WTC11 (cell line): ENCODE data around the gene ZFYVE28. TPM values are rescaled to one million over a fixed set of nuclear protein-coding genes. Genes with fewer than 3 reads are reported as not detected.

Experiments used
- ATAC-seq: fragments of 200-7000 bp; cut with Tn5 transposase; 2 replicates; pipeline ENCODE4 v1.10.0; 2021; ENCODE audit warnings: mild to moderate bottlenecking, moderate library complexity
- CTCF ChIA-PET: fragments of 300-600 bp; sonication (Branson Sonifier 250); formaldehyde crosslinking; loops from one replicate; lab custom pipeline; 2021; ENCODE audit warnings: antibody characterized with exemption; lab: Charles Lee
- POLR2A ChIA-PET: fragments of 350-600 bp; sonication (Branson Sonifier 250); formaldehyde crosslinking; loops from one replicate; lab custom pipeline; 2021; ENCODE audit warnings: antibody characterized with exemption; lab: Charles Lee
- DNase-seq: peaks from one replicate; pipeline ENCODE4 v3.0.0; 2021; ENCODE audit warnings: low spot score
- H3K27ac Mint-ChIP-seq: 2 replicates; pipeline ENCODE4 v1.8.0; 2021; ENCODE audit warnings: mixed read lengths
- H3K27me3 Mint-ChIP-seq: 2 replicates; pipeline ENCODE4 v1.8.0; 2021; ENCODE audit warnings: low read depth, mild to moderate bottlenecking, moderate library complexity, mixed read lengths
- H3K36me3 Mint-ChIP-seq: 2 replicates; pipeline ENCODE4 v1.8.0; 2021; ENCODE audit warnings: mixed read lengths
- H3K4me1 Mint-ChIP-seq: 2 replicates; pipeline ENCODE4 v1.8.0; 2022; ENCODE audit warnings: mixed read lengths
- H3K4me3 Mint-ChIP-seq: 2 replicates; pipeline ENCODE4 v1.8.0; 2021; ENCODE audit warnings: mild to moderate bottlenecking, moderate library complexity, mixed read lengths
- H3K9me3 Mint-ChIP-seq: 2 replicates; pipeline ENCODE4 v1.8.0; 2021; ENCODE audit warnings: mixed read lengths
- ARID4B ChIP-seq: sonication (generic); formaldehyde crosslinking; IDR thresholded peaks from 2 replicates; pipeline ENCODE4 v1.8.0; 2023; ENCODE audit warnings: missing genetic modification reagents, mild to moderate bottlenecking, borderline replicate concordance
- ATF1 ChIP-seq: sonication (generic); formaldehyde crosslinking; IDR thresholded peaks from 2 replicates; pipeline ENCODE4 v1.8.1; 2023; ENCODE audit warnings: mild to moderate bottlenecking, moderate library complexity, missing genetic modification reagents
- CREB1 ChIP-seq: sonication (generic); formaldehyde crosslinking; IDR thresholded peaks from 2 replicates; pipeline ENCODE4 v1.8.0; 2023; ENCODE audit warnings: mild to moderate bottlenecking, missing genetic modification reagents
- ERG ChIP-seq: fragments of 250-450 bp; sonication (Bioruptor Pico); IDR thresholded peaks from 2 replicates; pipeline ENCODE4 v1.8.0; 2021; ENCODE audit warnings: mild to moderate bottlenecking
- FOXK1 ChIP-seq: sonication (generic); formaldehyde crosslinking; IDR thresholded peaks from 2 replicates; pipeline ENCODE4 v1.8.0; 2022; ENCODE audit warnings: mild to moderate bottlenecking, moderate library complexity, missing genetic modification reagents
- FOXP1 ChIP-seq: sonication (generic); formaldehyde crosslinking; IDR thresholded peaks from 2 replicates; pipeline ENCODE4 v1.8.0; 2022; ENCODE audit warnings: missing genetic modification reagents, mild to moderate bottlenecking, moderate library complexity, borderline replicate concordance
- FOXP4 ChIP-seq: sonication (generic); formaldehyde crosslinking; IDR thresholded peaks from 2 replicates; pipeline ENCODE4 v1.8.0; 2022; ENCODE audit warnings: mild to moderate bottlenecking, missing genetic modification reagents
- GABPB1 ChIP-seq: sonication (generic); formaldehyde crosslinking; IDR thresholded peaks from 2 replicates; pipeline ENCODE4 v1.8.1; 2023; ENCODE audit warnings: mild to moderate bottlenecking, missing genetic modification reagents
- GTF2I ChIP-seq: fragments of 250-450 bp; sonication (Bioruptor Pico); conservative IDR thresholded peaks from 2 replicates; pipeline ENCODE4 v1.4.0; 2021; ENCODE audit warnings: mild to moderate bottlenecking
- JAZF1 ChIP-seq: fragments of 250-450 bp; sonication (Bioruptor Pico); IDR thresholded peaks from 2 replicates; pipeline ENCODE4 v1.9.0; 2021; ENCODE audit warnings: moderate library complexity, mild to moderate bottlenecking, inconsistent platforms
- NR1H2 ChIP-seq: sonication (generic); formaldehyde crosslinking; IDR thresholded peaks from 2 replicates; pipeline ENCODE4 v1.9.0; 2021; ENCODE audit warnings: mild to moderate bottlenecking, moderate library complexity, missing genetic modification reagents
- RORB ChIP-seq: fragments of 250-450 bp; sonication (Bioruptor Pico); IDR thresholded peaks from 2 replicates; pipeline ENCODE4 v1.9.0; 2021; ENCODE audit warnings: mild to moderate bottlenecking
- SMAD4 ChIP-seq: sonication (generic); formaldehyde crosslinking; IDR thresholded peaks from 2 replicates; pipeline ENCODE4 v1.8.0; 2022; ENCODE audit warnings: mild to moderate bottlenecking, missing genetic modification reagents
- SOX15 ChIP-seq: fragments of 250-450 bp; sonication (Bioruptor Pico); IDR thresholded peaks from 2 replicates; pipeline ENCODE4 v1.9.0; 2021; ENCODE audit warnings: mild to moderate bottlenecking
- ZNF219 ChIP-seq: sonication (generic); formaldehyde crosslinking; IDR thresholded peaks from 2 replicates; pipeline ENCODE4 v1.8.0; 2023; ENCODE audit warnings: missing genetic modification reagents, mild to moderate bottlenecking, borderline replicate concordance
- ZNF416 ChIP-seq: fragments of 250-450 bp; sonication (Bioruptor Pico); IDR thresholded peaks from 2 replicates; pipeline ENCODE4 v1.9.0; 2021; ENCODE audit warnings: mild to moderate bottlenecking, inconsistent platforms
- ZNF425 ChIP-seq: fragments of 250-450 bp; sonication (Bioruptor Pico); conservative IDR thresholded peaks from 2 replicates; pipeline ENCODE4 v1.9.0; 2021; ENCODE audit warnings: mild to moderate bottlenecking
- total RNA-seq: library from RNA; stranded (reverse); gene quantifications from 3 replicates; pipeline ENCODE4 v1.2.3, GENCODE V29; 2021
- TF ChIP-seq, protein P1 (sequence below): fragments of 250-450 bp; sonication (Bioruptor Pico); IDR thresholded peaks from 2 replicates; pipeline ENCODE4 v2.1.2; 2022; ENCODE audit warnings: mild to moderate bottlenecking, moderate library complexity
- TF ChIP-seq, protein P2 (sequence below): fragments of 250-450 bp; sonication (Bioruptor Pico); IDR thresholded peaks from 2 replicates; pipeline ENCODE4 v1.9.0; 2021; ENCODE audit warnings: mild to moderate bottlenecking

The ZFYVE28 gene
- total RNA-seq, 1 experiment from 2014 or later: 7.8 TPM

DNA sequence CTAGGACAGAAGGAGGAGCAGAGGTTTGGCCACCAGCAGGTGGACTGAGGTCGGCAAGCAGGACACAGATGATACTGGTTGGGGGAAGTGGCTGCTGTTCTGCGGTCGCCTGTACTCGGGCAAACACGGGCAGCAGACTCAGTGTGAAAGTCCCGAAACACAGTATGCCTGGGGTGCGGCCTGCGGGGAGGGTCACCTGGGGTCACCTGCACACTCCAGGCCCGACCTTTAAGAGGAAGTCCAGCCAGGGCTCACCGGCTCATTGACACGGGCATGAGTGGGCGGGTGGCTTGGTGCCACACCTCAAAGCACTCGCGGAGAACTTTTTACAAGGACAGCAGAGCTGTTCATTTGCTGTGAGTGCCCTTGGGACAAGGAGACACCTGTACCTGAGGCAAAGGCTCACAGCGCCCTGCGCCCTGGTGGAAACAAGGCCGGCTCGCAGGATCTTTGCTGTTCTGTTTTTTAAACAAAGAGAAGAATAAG lies 85.0 kb downstream of the ZFYVE28 start:
- Mint-ChIP-seq H3K27ac (no peak overlapping the region), H3K27me3 (no peaks in the 10 kb centered on the region; the same call in 1 of the 2 replicates), H3K4me1 (no peaks in the 10 kb centered on the region), H3K36me3 (0 out of 2 replicates have a peak, but pooled peaks cover 3% of the 10 kb centered on the region), H3K9me3 (peaks cover 6% of the 10 kb centered on the region; the same call in 1 of the 2 replicates), H3K4me3 (no peak overlapping the region)
- CTCF ChIA-PET: interaction anchor here (1.5 to 1.8 kb wide), 2 partner anchors 21 to 113 kb away, joined by 3 to 5 read pairs; no protein-coding TSS in a partner anchor
- ATAC-seq (no peak), DNase-seq (no peak)
- POLR2A ChIA-PET: no interaction called here
- no peak for TF ChIP-seq ARID4B (CRISPR knock-in tag)

- CTCF ChIA-PET: interaction anchor here (1.5 kb wide), 1 partner anchor 21 kb away, joined by 3 read pairs; no protein-coding TSS in a partner anchor
- POLR2A ChIA-PET: no interaction called here
- H3K27me3 Mint-ChIP-seq: no peaks in the 10 kb centered on the region; the same call in 1 of the 2 replicates
- TF ChIP-seq, protein P1, sequence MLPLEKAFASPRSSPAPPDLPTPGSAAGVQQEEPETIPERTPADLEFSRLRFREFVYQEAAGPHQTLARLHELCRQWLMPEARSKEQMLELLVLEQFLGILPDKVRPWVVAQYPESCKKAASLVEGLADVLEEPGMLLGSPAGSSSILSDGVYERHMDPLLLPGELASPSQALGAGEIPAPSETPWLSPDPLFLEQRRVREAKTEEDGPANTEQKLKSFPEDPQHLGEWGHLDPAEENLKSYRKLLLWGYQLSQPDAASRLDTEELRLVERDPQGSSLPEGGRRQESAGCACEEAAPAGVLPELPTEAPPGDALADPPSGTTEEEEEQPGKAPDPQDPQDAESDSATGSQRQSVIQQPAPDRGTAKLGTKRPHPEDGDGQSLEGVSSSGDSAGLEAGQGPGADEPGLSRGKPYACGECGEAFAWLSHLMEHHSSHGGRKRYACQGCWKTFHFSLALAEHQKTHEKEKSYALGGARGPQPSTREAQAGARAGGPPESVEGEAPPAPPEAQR: no peak
- TF ChIP-seq ATF1 (CRISPR knock-in tag) (no peak), ZNF416 (CRISPR knock-in tag) (no peak), SMAD4 (no peak), GABPB1 (CRISPR knock-in tag) (no peak), NR1H2 (no peak), ZNF219 (no peak), GTF2I (CRISPR knock-in tag) (no peak)
- H3K27ac Mint-ChIP-seq: no peak overlapping the region
- H3K4me3 Mint-ChIP-seq: no peak overlapping the region
- DNase-seq (no peak), ATAC-seq (no peak)
- peaks cover 9% of the 10 kb centered on the region for H3K9me3 Mint-ChIP-seq
- 0 out of 2 replicates have a peak, but pooled peaks cover 5% of the 10 kb centered on the region for H3K36me3 Mint-ChIP-seq
- H3K4me1 Mint-ChIP-seq: no peaks in the 10 kb centered on the region
Observed at GRCh38 chr4:2332976-2333319, 85.5 kb downstream of the ZFYVE28 start.

- no peak for ATAC-seq
- Mint-ChIP-seq H3K27me3 (no peaks in the 10 kb centered on the region; the same call in 1 of the 2 replicates), H3K4me3 (no peak overlapping the region), H3K4me1 (no peaks in the 10 kb centered on the region), H3K36me3 (peaks cover 9% of the 10 kb centered on the region), H3K9me3 (peaks cover 14% of the 10 kb centered on the region), H3K27ac (no peak overlapping the region)
- ChIA-PET POLR2A (no interaction called here), CTCF (interaction anchor here (1.5 kb wide), 1 partner anchor 22 kb away, joined by 3 read pairs; no protein-coding TSS in a partner anchor)
- DNase-seq: no peak
- TF ChIP-seq, protein P2, sequence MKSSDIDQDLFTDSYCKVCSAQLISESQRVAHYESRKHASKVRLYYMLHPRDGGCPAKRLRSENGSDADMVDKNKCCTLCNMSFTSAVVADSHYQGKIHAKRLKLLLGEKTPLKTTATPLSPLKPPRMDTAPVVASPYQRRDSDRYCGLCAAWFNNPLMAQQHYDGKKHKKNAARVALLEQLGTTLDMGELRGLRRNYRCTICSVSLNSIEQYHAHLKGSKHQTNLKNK (CRISPR knock-in tag): no peak
- TF ChIP-seq ERG (CRISPR knock-in tag) (no peak), FOXK1 (no peak), JAZF1 (CRISPR knock-in tag) (no peak), SMAD4 (no peak), NR1H2 (no peak), ZNF219 (no peak), CREB1 (CRISPR knock-in tag) (no peak), RORB (CRISPR knock-in tag) (no peak), SOX15 (no peak), GABPB1 (CRISPR knock-in tag) (no peak), ZNF425 (CRISPR knock-in tag) (no peak), FOXP1 (CRISPR knock-in tag) (no peak), FOXP4 (CRISPR knock-in tag) (no peak)
Observed at GRCh38 chr4:2332201-2332975, 86.1 kb downstream of the ZFYVE28 start.
